Esophagus muscularis mucosa (tissue), 4 donors: ENCODE results near the gene POLR2H. TPM values are rescaled to one million over a fixed set of nuclear protein-coding genes. Genes with fewer than 3 reads are reported as not detected.

Experiments
- DNase-seq: peaks from one replicate; pipeline ENCODE4 v3.0.0-alpha.2; 2017; ENCODE audit errors: extremely low spot score
- H3K27ac ChIP-seq, 4 donors: fragments of 200-600 bp; sonication (generic); replicated peaks in 1 of 4; 1 replicate in 3 of 4; 2 replicates in 1 of 4; pipeline ENCODE4 v1.5.1; 2016 to 2019; ENCODE audit warnings: mild to moderate bottlenecking in 1 of 4
- H3K27me3 ChIP-seq, 4 donors: fragments of 200-600 bp; sonication (generic); one replicate each; pipeline versions ENCODE4 v1.5.1 to v1.6.0; 2016 to 2019
- H3K36me3 ChIP-seq, 4 donors: fragments of 200-600 bp; sonication (generic); one replicate each; pipeline ENCODE4 v1.5.1; 2016 to 2019
- H3K4me1 ChIP-seq, 4 donors: fragments of 200-600 bp; sonication (generic); one replicate each; pipeline ENCODE4 v1.5.1; 2016 to 2019
- H3K4me3 ChIP-seq, 4 donors: fragments of 200-600 bp; sonication (generic); 1 replicate in 2 of 4; 2 replicates in 2 of 4; pipeline ENCODE4 v1.5.1; 2016 to 2019; ENCODE audit warnings: mild to moderate bottlenecking in 4 of 4, moderate library complexity in 1 of 4
- H3K9me3 ChIP-seq, 4 donors: fragments of 200-600 bp; sonication (generic); 1 replicate in 3 of 4; 2 replicates in 1 of 4; pipeline ENCODE4 v1.5.1; 2016 to 2019
- CTCF ChIP-seq, 3 experiments: fragments of 200-600 bp in 2 of 3; fragments of 450-650 bp in 1 of 3; sonication (generic) in 2 of 3; IDR thresholded peaks; one replicate each; pipeline ENCODE4 v1.5.1; 2017 to 2019; ENCODE audit warnings: antibody characterized with exemption in 3 of 3, mild to moderate bottlenecking in 2 of 3, moderate library complexity in 1 of 3
- EP300 ChIP-seq: sonication (generic); formaldehyde crosslinking; IDR thresholded peaks from one replicate; pipeline ENCODE4 v1.6.1; 2017; ENCODE audit warnings: antibody characterized with exemption
- POLR2A ChIP-seq: fragments of 450-650 bp; IDR thresholded peaks from one replicate; pipeline ENCODE4 v1.6.1; 2017; ENCODE audit warnings: antibody characterized with exemption, moderate library complexity, mild to moderate bottlenecking, low read depth
- POLR2AphosphoS5 ChIP-seq, 2 donors: sonication (generic); formaldehyde crosslinking; IDR thresholded peaks; one replicate each; pipeline ENCODE4 v1.6.1; 2017; ENCODE audit warnings: antibody characterized with exemption in 2 of 2
- WGBS: methylation state at CpG from one replicate; pipeline ENCODE4 v1.1.5; 2018; 5-methylcytosine and 5-hydroxymethylcytosine counted together
- intact Hi-C: fragments of 100-400 bp; cut with DNase I; formaldehyde crosslinking; loops from one replicate; pipeline ENCODE4 v1.15.1; 2023
- total RNA-seq, 4 donors: library from RNA; depleted of rRNA; stranded (reverse); fragments of >200 nt; gene quantifications; one replicate each; pipeline versions ENCODE4 v1.1.0 to v1.2.1, GENCODE V29; 2016

Gene POLR2H
- total RNA-seq, 4 donors from 2014 or later, result 36.0 to 52.1 (median 40.4) TPM

GRCh38 chr3:184315871-184316661 lies 45.4 kb upstream of the POLR2H start:
- peaks cover 54 to 63% (median 61%) of the 10 kb centered on the region in 4 donors for H3K4me1 ChIP-seq
- no peak for DNase-seq
- WGBS, result 46% methylated on average over 16 of the region's 16 CpGs
- peak overlapping the region; percentile 97 to 100 (median 98) for H3K27ac ChIP-seq
- peak overlapping the region; percentile 81 to 91 (median 88) for H3K4me3 ChIP-seq
- TF ChIP-seq POLR2A, result no peak
- no peak for TF ChIP-seq POLR2AphosphoS5 (IDR thresholded peaks at IDR 0.05)
- no peak for TF ChIP-seq CTCF (IDR thresholded peaks at IDR 0.05)
- TF ChIP-seq EP300, result no peak
- intact Hi-C loops, result no loop called here
- H3K27me3 ChIP-seq, result no peaks in the 10 kb centered on the region
- H3K9me3 ChIP-seq, result no peaks in the 10 kb centered on the region
- peaks cover 11 to 39% (median 28%) of the 10 kb centered on the region in 4 donors for H3K36me3 ChIP-seq

- WGBS, result 60% methylated on average over 7 of the region's 7 CpGs
- H3K27ac ChIP-seq, result peak overlapping the region; percentile 97 to 100 (median 98)
- peaks cover 18 to 47% (median 35%) of the 10 kb centered on the region in 4 donors for H3K36me3 ChIP-seq
- no peaks in the 10 kb centered on the region for H3K27me3 ChIP-seq
- no peak for DNase-seq
- intact Hi-C loops, result no loop called here
- no peak for TF ChIP-seq POLR2A
- H3K9me3 ChIP-seq, result no peaks in the 10 kb centered on the region
- peaks cover 59 to 71% (median 68%) of the 10 kb centered on the region in 4 donors for H3K4me1 ChIP-seq
- peak overlapping the region; percentile 81 to 91 (median 88) for H3K4me3 ChIP-seq
Observed at GRCh38 chr3:184316792-184317191, 44.7 kb upstream of the POLR2H start.

- Histone ChIP-seq H3K4me3 (peak overlapping the region; percentile 81 to 91 (median 88)), H3K27ac (peak overlapping the region; percentile 34 to 98 (median 92))
- WGBS, result 61% methylated on average over 5 of the region's 5 CpGs
Observed at GRCh38 chr3:184317201-184317600, 44.3 kb upstream of the POLR2H start.

GRCh38 chr3:184320104-184320445 lies 41.4 kb upstream of the POLR2H start:
- peak overlapping the region; percentile 83 to 98 (median 92) for H3K27ac ChIP-seq
- intact Hi-C loops, result no loop called here
- no peaks in the 10 kb centered on the region for H3K9me3 ChIP-seq
- H3K36me3 ChIP-seq, result peaks cover 51 to 79% (median 68%) of the 10 kb centered on the region in 4 donors
- peaks cover 62 to 85% (median 75%) of the 10 kb centered on the region in 4 donors for H3K4me1 ChIP-seq
- no peaks in the 10 kb centered on the region for H3K27me3 ChIP-seq
- WGBS, result no CpG with 5 or more reads among the region's 4 CpGs
- TF ChIP-seq POLR2AphosphoS5 (IDR thresholded peaks at IDR 0.05) (peak; percentile 76 to 86), CTCF (IDR thresholded peaks at IDR 0.05) (no peak)
- peak; percentile 99 for DNase-seq
- peak overlapping the region; percentile 40 to 48 (median 43) for H3K4me3 ChIP-seq

More at GRCh38 chr3:184317201-184317600, 44.3 kb upstream of the POLR2H start:
- no peaks in the 10 kb centered on the region for H3K27me3 ChIP-seq
- H3K4me1 ChIP-seq, result peaks cover 63 to 75% (median 72%) of the 10 kb centered on the region in 4 donors
- peaks cover 22 to 51% (median 39%) of the 10 kb centered on the region in 4 donors for H3K36me3 ChIP-seq
- DNase-seq, result no peak
- TF ChIP-seq POLR2A, result no peak
- TF ChIP-seq POLR2AphosphoS5 (IDR thresholded peaks at IDR 0.05), result no peak
- no peak for TF ChIP-seq EP300
- TF ChIP-seq CTCF (IDR thresholded peaks at IDR 0.05), result no peak
- H3K9me3 ChIP-seq, result no peaks in the 10 kb centered on the region
- intact Hi-C loops, result no loop called here

GRCh38 chr3:184321666-184322065 lies 39.8 kb upstream of the POLR2H start:
- H3K4me1 ChIP-seq, result peaks cover 51 to 74% (median 61%) of the 10 kb centered on the region in 4 donors
- H3K27me3 ChIP-seq, result no peaks in the 10 kb centered on the region
- intact Hi-C loops, result no loop called here
- no peaks in the 10 kb centered on the region for H3K9me3 ChIP-seq
- TF ChIP-seq POLR2A (no peak), POLR2AphosphoS5 (IDR thresholded peaks at IDR 0.05) (no peak), CTCF (IDR thresholded peaks at IDR 0.05) (no peak), EP300 (no peak)
- WGBS, result 69% methylated on average over 5 of the region's 5 CpGs
- DNase-seq, result no peak
- H3K4me3 ChIP-seq, result no peak overlapping the region
- peak overlapping the region; percentile 60 to 97 (median 84) for H3K27ac ChIP-seq
- H3K36me3 ChIP-seq, result peaks cover 67 to 87% (median 79%) of the 10 kb centered on the region in 4 donors
